HepG2 (cell line): ENCODE results near the gene TNP2. TPM values are rescaled to one million over a fixed set of nuclear protein-coding genes. Genes with fewer than 3 reads are reported as not detected.

ENCODE experiments used
- ETV6 ChIP-seq: sonication (generic); formaldehyde crosslinking; conservative IDR thresholded peaks from 2 replicates; pipeline ENCODE4 v1.4.0; 2020; ENCODE audit warnings: missing genetic modification reagents
- GTF3A ChIP-seq: sonication (generic); formaldehyde crosslinking; conservative IDR thresholded peaks from 2 replicates; pipeline ENCODE4 v1.4.0; 2020; ENCODE audit warnings: mild to moderate bottlenecking, missing genetic modification reagents
- KDM2A ChIP-seq: sonication (generic); formaldehyde crosslinking; IDR thresholded peaks from 2 replicates; pipeline ENCODE4 v1.4.0; 2020; ENCODE audit warnings: low read depth, missing genetic modification reagents, borderline replicate concordance
- KLF16 ChIP-seq, 2 experiments: sonication (generic) in 1 of 2; formaldehyde crosslinking in 1 of 2; IDR thresholded peaks; 2 replicates each; pipeline versions ENCODE4 v1.6.1 to v1.8.0; 2016 to 2023; ENCODE audit warnings: missing genetic modification reagents in 2 of 2, missing compliant biosample characterization in 1 of 2
- NFE2 ChIP-seq: sonication (generic); formaldehyde crosslinking; IDR thresholded peaks from 2 replicates; pipeline ENCODE4 v1.4.0; 2020; ENCODE audit warnings: missing genetic modification reagents
- REL ChIP-seq: sonication (generic); formaldehyde crosslinking; conservative IDR thresholded peaks from 2 replicates; pipeline ENCODE4 v1.8.0; 2022; ENCODE audit warnings: mild to moderate bottlenecking, missing genetic modification reagents, moderate library complexity
- TFE3 ChIP-seq: IDR thresholded peaks from 2 replicates; pipeline ENCODE4 v1.6.1; 2016
- ZC3H13 ChIP-seq: sonication (generic); formaldehyde crosslinking; IDR thresholded peaks from 2 replicates; pipeline ENCODE4 v1.8.1; 2023; ENCODE audit warnings: mild to moderate bottlenecking, missing genetic modification reagents, moderate library complexity
- ZNF160 ChIP-seq: sonication (generic); formaldehyde crosslinking; IDR thresholded peaks from 2 replicates; pipeline ENCODE4 v1.8.0; 2022; ENCODE audit warnings: mild to moderate bottlenecking, inconsistent platforms, missing genetic modification reagents
- ZNF496 ChIP-seq: sonication (generic); formaldehyde crosslinking; IDR thresholded peaks from 2 replicates; pipeline ENCODE4 v1.8.1; 2023; ENCODE audit warnings: mild to moderate bottlenecking, moderate library complexity, missing genetic modification reagents; ENCODE audit not compliant: insufficient replicate concordance
- ZNF557 ChIP-seq: sonication (generic); formaldehyde crosslinking; IDR thresholded peaks from 2 replicates; pipeline ENCODE4 v1.4.0; 2020; ENCODE audit warnings: missing genetic modification reagents
- ZNF644 ChIP-seq: IDR thresholded peaks from 2 replicates; pipeline ENCODE4 v1.6.1; 2016; ENCODE audit warnings: low read depth
- ZNF7 ChIP-seq: IDR thresholded peaks from 2 replicates; pipeline ENCODE4 v1.6.1; 2016; ENCODE audit warnings: missing biosample characterization, missing genetic modification reagents
- ZNF776 ChIP-seq: sonication (generic); formaldehyde crosslinking; IDR thresholded peaks from 2 replicates; pipeline ENCODE4 v1.4.0; 2020; ENCODE audit warnings: mild to moderate bottlenecking, missing genetic modification reagents
- ZNF777 ChIP-seq: sonication (generic); formaldehyde crosslinking; IDR thresholded peaks from 2 replicates; pipeline ENCODE4 v1.4.0; 2020; ENCODE audit warnings: missing genetic modification reagents
- ZNF800 ChIP-seq: sonication (generic); formaldehyde crosslinking; IDR thresholded peaks from 2 replicates; pipeline ENCODE4 v1.4.0; 2020; ENCODE audit warnings: missing genetic modification reagents
- ZNF839 ChIP-seq: sonication (generic); formaldehyde crosslinking; IDR thresholded peaks from 2 replicates; pipeline ENCODE4 v1.4.0; 2020; ENCODE audit warnings: missing genetic modification reagents, mild to moderate bottlenecking, borderline replicate concordance
- ZSCAN9 ChIP-seq: IDR thresholded peaks from 2 replicates; pipeline ENCODE4 v1.6.1; 2016; ENCODE audit warnings: borderline replicate concordance
- polyA plus RNA-seq, 8 experiments: library from polyadenylated mRNA; depleted of rRNA in 3 of 8; stranded (reverse) in 7 of 8; unstranded in 1 of 8; fragments of >200 nt; fragmentation: Illumina TruSeq in 4 of 8; extraction: Trizol in 4 of 8; gene quantifications; 2 replicates each; pipeline versions ENCODE4 v1.2.1 to v1.2.3, GENCODE V29; 2011 to 2016; ENCODE audit warnings: low read depth in 4 of 8, missing spikeins in 1 of 8, mixed read lengths in 1 of 8; ENCODE audit not compliant: insufficient read depth in 1 of 8
- total RNA-seq, 5 experiments: library from RNA; depleted of rRNA; stranded (reverse); fragments of >200 nt; fragmentation: Illumina TruSeq; extraction: Trizol; gene quantifications; 2 replicates each; pipeline ENCODE4 v1.2.3, GENCODE V29; 2016; ENCODE audit warnings: low read depth in 1 of 5
- TF ChIP-seq, protein P1 (sequence below): sonication (generic); formaldehyde crosslinking; IDR thresholded peaks from 2 replicates; pipeline ENCODE4 v1.4.0; 2020; ENCODE audit warnings: mild to moderate bottlenecking, missing genetic modification reagents
- TF ChIP-seq, protein P2 (sequence below): sonication (generic); formaldehyde crosslinking; IDR thresholded peaks from 2 replicates; pipeline ENCODE4 v1.5.1; 2020; ENCODE audit warnings: mild to moderate bottlenecking, missing genetic modification reagents, moderate library complexity

The TNP2 gene
- total and polyA plus RNA-seq, 2 of the 13 experiments (the other 11 are each of a cell fraction or from before 2014, with no cell fraction given), result not detected

DNA sequence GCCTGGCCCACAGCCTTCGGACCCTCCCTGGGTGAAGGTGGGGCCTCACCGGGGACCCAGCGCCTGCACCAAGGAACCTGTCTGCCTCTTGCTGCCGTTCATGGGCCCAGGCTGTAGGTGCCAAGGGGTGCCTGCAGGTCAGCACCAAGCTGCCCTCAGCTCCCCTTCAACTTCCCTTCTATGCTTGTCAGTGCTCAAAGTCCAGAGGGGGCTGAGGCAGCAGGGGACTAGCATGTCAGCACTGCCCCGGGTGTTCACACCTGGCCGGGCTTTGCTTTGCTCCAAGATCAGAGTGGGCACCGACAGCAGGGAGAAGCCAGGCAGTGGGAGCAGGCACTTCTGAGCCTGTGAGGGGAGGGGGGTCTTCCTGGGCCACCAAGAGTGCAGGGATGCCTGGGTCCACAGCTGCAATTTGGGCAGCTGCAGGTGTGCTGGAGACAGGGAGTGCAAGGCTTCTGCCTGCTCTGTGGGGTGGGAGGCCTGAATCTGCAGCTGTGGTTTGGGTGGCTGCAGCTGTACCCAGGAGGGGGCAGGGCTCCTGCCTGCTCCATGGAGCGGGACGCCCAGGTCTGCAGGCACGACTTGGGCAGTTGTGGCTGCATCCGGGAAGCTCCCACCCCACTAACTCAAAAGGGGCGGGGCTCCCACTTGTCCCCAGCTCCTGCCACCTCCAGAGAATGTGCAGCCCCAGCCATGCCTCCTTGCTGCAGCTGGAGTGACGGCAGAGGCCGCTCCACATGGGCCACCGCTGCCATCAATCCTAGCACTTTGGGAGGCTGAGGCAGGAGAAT is 39.6 kb upstream of the TNP2 start (continued):
- TF ChIP-seq TFE3 (CRISPR knock-in tag) (peak; percentile 17; the same call in 1 of the 2 replicates), ETV6 (CRISPR knock-in tag) (no peak), ZNF496 (CRISPR knock-in tag) (no peak), KDM2A (CRISPR knock-in tag) (no peak; the same call in none of the 2 replicates), NFE2 (CRISPR knock-in tag) (no peak), ZNF7 (no peak), GTF3A (CRISPR knock-in tag) (no peak; the same call in 1 of the 2 replicates), REL (CRISPR knock-in tag) (no peak), ZC3H13 (CRISPR knock-in tag) (peak; percentile 34; the same call in 1 of the 2 replicates), ZNF160 (CRISPR knock-in tag) (0 out of 2 replicates have a peak, but pooled peaks have one; percentile 54), ZNF839 (no peak; the same call in 1 of the 2 replicates), ZNF557 (CRISPR knock-in tag) (no peak), ZNF644 (CRISPR knock-in tag) (peak; percentile 31; the same call in 1 of the 2 replicates), ZSCAN9 (CRISPR knock-in tag) (no peak), ZNF776 (peak; percentile 25; the same call in 1 of the 2 replicates), ZNF777 (CRISPR knock-in tag) (no peak), KLF16 (CRISPR knock-in tag; IDR thresholded peaks at IDR 0.05) (peak in 1 of 2 experiments; percentile 2; a peak in 1 of 4 replicates), ZNF800 (CRISPR knock-in tag) (peak; percentile 58; the same call in 1 of the 2 replicates)
- TF ChIP-seq, protein P1, sequence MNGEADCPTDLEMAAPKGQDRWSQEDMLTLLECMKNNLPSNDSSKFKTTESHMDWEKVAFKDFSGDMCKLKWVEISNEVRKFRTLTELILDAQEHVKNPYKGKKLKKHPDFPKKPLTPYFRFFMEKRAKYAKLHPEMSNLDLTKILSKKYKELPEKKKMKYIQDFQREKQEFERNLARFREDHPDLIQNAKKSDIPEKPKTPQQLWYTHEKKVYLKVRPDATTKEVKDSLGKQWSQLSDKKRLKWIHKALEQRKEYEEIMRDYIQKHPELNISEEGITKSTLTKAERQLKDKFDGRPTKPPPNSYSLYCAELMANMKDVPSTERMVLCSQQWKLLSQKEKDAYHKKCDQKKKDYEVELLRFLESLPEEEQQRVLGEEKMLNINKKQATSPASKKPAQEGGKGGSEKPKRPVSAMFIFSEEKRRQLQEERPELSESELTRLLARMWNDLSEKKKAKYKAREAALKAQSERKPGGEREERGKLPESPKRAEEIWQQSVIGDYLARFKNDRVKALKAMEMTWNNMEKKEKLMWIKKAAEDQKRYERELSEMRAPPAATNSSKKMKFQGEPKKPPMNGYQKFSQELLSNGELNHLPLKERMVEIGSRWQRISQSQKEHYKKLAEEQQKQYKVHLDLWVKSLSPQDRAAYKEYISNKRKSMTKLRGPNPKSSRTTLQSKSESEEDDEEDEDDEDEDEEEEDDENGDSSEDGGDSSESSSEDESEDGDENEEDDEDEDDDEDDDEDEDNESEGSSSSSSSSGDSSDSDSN (CRISPR knock-in tag), result peak; percentile 80
- TF ChIP-seq, protein P2, sequence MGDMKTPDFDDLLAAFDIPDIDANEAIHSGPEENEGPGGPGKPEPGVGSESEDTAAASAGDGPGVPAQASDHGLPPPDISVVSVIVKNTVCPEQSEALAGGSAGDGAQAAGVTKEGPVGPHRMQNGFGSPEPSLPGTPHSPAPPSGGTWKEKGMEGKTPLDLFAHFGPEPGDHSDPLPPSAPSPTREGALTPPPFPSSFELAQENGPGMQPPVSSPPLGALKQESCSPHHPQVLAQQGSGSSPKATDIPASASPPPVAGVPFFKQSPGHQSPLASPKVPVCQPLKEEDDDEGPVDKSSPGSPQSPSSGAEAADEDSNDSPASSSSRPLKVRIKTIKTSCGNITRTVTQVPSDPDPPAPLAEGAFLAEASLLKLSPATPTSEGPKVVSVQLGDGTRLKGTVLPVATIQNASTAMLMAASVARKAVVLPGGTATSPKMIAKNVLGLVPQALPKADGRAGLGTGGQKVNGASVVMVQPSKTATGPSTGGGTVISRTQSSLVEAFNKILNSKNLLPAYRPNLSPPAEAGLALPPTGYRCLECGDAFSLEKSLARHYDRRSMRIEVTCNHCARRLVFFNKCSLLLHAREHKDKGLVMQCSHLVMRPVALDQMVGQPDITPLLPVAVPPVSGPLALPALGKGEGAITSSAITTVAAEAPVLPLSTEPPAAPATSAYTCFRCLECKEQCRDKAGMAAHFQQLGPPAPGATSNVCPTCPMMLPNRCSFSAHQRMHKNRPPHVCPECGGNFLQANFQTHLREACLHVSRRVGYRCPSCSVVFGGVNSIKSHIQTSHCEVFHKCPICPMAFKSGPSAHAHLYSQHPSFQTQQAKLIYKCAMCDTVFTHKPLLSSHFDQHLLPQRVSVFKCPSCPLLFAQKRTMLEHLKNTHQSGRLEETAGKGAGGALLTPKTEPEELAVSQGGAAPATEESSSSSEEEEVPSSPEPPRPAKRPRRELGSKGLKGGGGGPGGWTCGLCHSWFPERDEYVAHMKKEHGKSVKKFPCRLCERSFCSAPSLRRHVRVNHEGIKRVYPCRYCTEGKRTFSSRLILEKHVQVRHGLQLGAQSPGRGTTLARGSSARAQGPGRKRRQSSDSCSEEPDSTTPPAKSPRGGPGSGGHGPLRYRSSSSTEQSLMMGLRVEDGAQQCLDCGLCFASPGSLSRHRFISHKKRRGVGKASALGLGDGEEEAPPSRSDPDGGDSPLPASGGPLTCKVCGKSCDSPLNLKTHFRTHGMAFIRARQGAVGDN (CRISPR knock-in tag), result peak; percentile 98
